Tibial nerve (tissue), 3 donors: ENCODE measurements around the gene HSP90AB1.

Source experiments
- CTCF ChIP-seq, 5 experiments: fragments of 200-600 bp in 3 of 5; fragments of 450-650 bp in 2 of 5; sonication (generic) in 3 of 5; IDR thresholded peaks; one replicate each; pipeline ENCODE4 v1.5.1; 2016 to 2019; ENCODE audit warnings: antibody characterized with exemption in 5 of 5, mild to moderate bottlenecking in 3 of 5, moderate library complexity in 2 of 5
- POLR2A ChIP-seq, 2 donors: fragments of 450-650 bp; IDR thresholded peaks; one replicate each; pipeline ENCODE4 v1.6.1; 2017; ENCODE audit warnings: antibody characterized with exemption in 2 of 2, mild to moderate bottlenecking in 2 of 2, moderate library complexity in 2 of 2

- TF ChIP-seq CTCF (IDR thresholded peaks at IDR 0.05) (peak in 4 of 5 experiments; percentile 7 to 32 (median 14)), POLR2A (IDR thresholded peaks at IDR 0.05) (peak in 1 of 2 donors; percentile 30)
Observed at GRCh38 chr6:44223319-44224028, 23.4 kb upstream of the HSP90AB1 start, which contains the start of gene SLC29A1.
